ENCODE measurements around the gene RHOF. TPM values are rescaled to one million over a fixed set of nuclear protein-coding genes. Genes with fewer than 3 reads are reported as not detected.
A peak's percentile ranks its signal among the peaks of the same experiment; 100 is the strongest.

RHOF gene
- total RNA-seq, 2 experiments from 2014 or later: 108 to 116 TPM

GRCh38 chr12:121800694-121801594 is 7.5 kb upstream of the RHOF start:
- ATAC-seq: peak; percentile 9
- Mint-ChIP-seq H3K9me3 (no peaks in the 10 kb centered on the region), H3K27ac (peak overlapping the region; percentile 99), H3K36me3 (ENCODE audit: low read depth) (peaks cover 35% of the 10 kb centered on the region), H3K4me3 (peak overlapping the region; percentile 83), H3K4me1 (ENCODE audit: low read depth) (peaks cover 25% of the 10 kb centered on the region), H3K27me3 (no peaks in the 10 kb centered on the region)
- POLR2A ChIA-PET: interaction anchor here (1.0 to 30.9 kb wide), 9 partner anchors 0 to 700 kb away, joined by 3 to 683 read pairs (median 4); partner anchors contain the start of genes ORAI1, PSMD9, RHOF and SETD1B
- CTCF ChIA-PET: interaction anchor here (1.2 to 15.4 kb wide), 6 partner anchors 4 to 88 kb away, joined by 3 to 698 read pairs (median 10); partner anchors contain the start of genes PSMD9, RHOF and SETD1B
- no peak for TF ChIP-seq CTCF (IDR thresholded peaks at IDR 0.05)
- intact Hi-C loops (cut with micrococcal nuclease): no loop called here
- DNase-seq: peak; percentile 83

GRCh38 chr12:121799842-121800693 is 6.6 kb upstream of the RHOF start:
- Mint-ChIP-seq H3K36me3 (ENCODE audit: low read depth) (peaks cover 30% of the 10 kb centered on the region), H3K4me1 (ENCODE audit: low read depth) (peaks cover 30% of the 10 kb centered on the region), H3K27me3 (no peaks in the 10 kb centered on the region), H3K9me3 (no peaks in the 10 kb centered on the region), H3K4me3 (peak overlapping the region; percentile 81), H3K27ac (peak overlapping the region; percentile 91)
- ChIA-PET POLR2A (interaction anchor here (0.6 to 30.9 kb wide), 7 partner anchors 1 to 173 kb away, joined by 3 to 683 read pairs (median 4); partner anchors contain the start of genes ORAI1, PSMD9, RHOF and SETD1B), CTCF (interaction anchor here (1.9 to 15.4 kb wide), 4 partner anchors 4 to 21 kb away, joined by 6 to 698 read pairs (median 559); partner anchors contain the start of genes RHOF and SETD1B)
- peak; percentile 40 for ATAC-seq
- intact Hi-C loops (cut with micrococcal nuclease): no loop called here
- no peak for TF ChIP-seq CTCF (IDR thresholded peaks at IDR 0.05)
- peak; percentile 90 for DNase-seq

- peaks cover 36% of the 10 kb centered on the region for H3K4me1 Mint-ChIP-seq (ENCODE audit: low read depth)
- H3K9me3 Mint-ChIP-seq: no peaks in the 10 kb centered on the region
- no peak for TF ChIP-seq CTCF (IDR thresholded peaks at IDR 0.05)
- H3K4me3 Mint-ChIP-seq: peak overlapping the region; percentile 81
- POLR2A ChIA-PET: interaction anchor here (0.6 to 30.9 kb wide), 5 partner anchors 2 to 172 kb away, joined by 3 to 683 read pairs (median 4); partner anchors contain the start of genes RHOF and SETD1B
- peak; percentile 79 for DNase-seq
- peak; percentile 12 for ATAC-seq
- no peaks in the 10 kb centered on the region for H3K27me3 Mint-ChIP-seq
- CTCF ChIA-PET: interaction anchor here (1.7 to 15.4 kb wide), 3 partner anchors 8 to 89 kb away, joined by 13 to 698 read pairs (median 420); partner anchors contain the start of genes PSMD9 and SETD1B
- peak overlapping the region; percentile 91 for H3K27ac Mint-ChIP-seq
- H3K36me3 Mint-ChIP-seq (ENCODE audit: low read depth): peaks cover 28% of the 10 kb centered on the region
- intact Hi-C loops (cut with micrococcal nuclease): no loop called here
Observed at GRCh38 chr12:121799156-121799841, 5.8 kb upstream of the RHOF start.

- Mint-ChIP-seq H3K36me3 (ENCODE audit: low read depth) (peaks cover 28% of the 10 kb centered on the region), H3K4me1 (ENCODE audit: low read depth) (peaks cover 37% of the 10 kb centered on the region), H3K4me3 (peak overlapping the region; percentile 81), H3K27me3 (no peaks in the 10 kb centered on the region), H3K27ac (peak overlapping the region; percentile 85), H3K9me3 (no peaks in the 10 kb centered on the region)
- POLR2A ChIA-PET: interaction anchor here (1.3 to 30.9 kb wide), 3 partner anchors 2 to 95 kb away, joined by 3 to 683 read pairs (median 683); partner anchors contain the start of genes RHOF and SETD1B
- intact Hi-C loops (cut with micrococcal nuclease): no loop called here
- no peak for TF ChIP-seq CTCF (IDR thresholded peaks at IDR 0.05)
- ATAC-seq (no peak), DNase-seq (no peak)
- CTCF ChIA-PET: interaction anchor here (1.0 to 15.4 kb wide), 5 partner anchors 8 to 107 kb away, joined by 3 to 698 read pairs (median 102); partner anchors contain the start of genes PSMD9 and SETD1B
Observed at GRCh38 chr12:121798787-121799155, 5.3 kb upstream of the RHOF start.
